ENCODE data around the gene TCERG1L. TPM values are rescaled to one million over a fixed set of nuclear protein-coding genes. Genes with fewer than 3 reads are reported as not detected.

Gene TCERG1L
- total RNA-seq, 4 donors from 2014 or later, result 0.24 TPM; not detected in 3

DNA sequence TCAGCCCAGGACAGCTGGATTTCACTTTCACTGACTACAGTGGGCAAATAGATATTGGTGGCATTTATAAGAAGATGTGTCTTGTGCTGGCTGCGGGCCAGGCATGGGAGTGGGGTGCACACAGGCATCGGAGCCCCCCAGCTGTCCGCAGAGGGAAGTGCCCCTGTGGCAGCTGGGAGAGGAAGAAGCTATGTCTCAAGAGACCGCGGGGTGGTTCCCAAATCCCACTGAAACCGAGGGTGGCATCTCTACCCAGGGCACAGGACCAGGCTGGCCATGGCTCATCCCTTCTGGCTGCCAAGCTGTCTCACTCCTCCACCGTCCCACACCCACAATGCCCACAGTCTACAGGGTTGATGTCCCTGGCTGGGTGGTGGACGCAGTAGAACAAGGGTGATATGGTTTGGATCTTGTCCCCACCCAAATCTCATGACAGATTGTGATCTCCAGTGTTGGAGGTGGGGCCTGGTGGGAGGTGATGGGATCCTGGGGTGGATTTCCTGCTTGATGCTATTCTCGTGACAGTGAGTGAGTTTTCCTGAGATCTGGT is 94.8 kb downstream of the TCERG1L start:
- DNase-seq (ENCODE audit: low spot score) (no peak), ATAC-seq (ENCODE audit: low FRiP score) (no peak)
- TF ChIP-seq, protein P1, sequence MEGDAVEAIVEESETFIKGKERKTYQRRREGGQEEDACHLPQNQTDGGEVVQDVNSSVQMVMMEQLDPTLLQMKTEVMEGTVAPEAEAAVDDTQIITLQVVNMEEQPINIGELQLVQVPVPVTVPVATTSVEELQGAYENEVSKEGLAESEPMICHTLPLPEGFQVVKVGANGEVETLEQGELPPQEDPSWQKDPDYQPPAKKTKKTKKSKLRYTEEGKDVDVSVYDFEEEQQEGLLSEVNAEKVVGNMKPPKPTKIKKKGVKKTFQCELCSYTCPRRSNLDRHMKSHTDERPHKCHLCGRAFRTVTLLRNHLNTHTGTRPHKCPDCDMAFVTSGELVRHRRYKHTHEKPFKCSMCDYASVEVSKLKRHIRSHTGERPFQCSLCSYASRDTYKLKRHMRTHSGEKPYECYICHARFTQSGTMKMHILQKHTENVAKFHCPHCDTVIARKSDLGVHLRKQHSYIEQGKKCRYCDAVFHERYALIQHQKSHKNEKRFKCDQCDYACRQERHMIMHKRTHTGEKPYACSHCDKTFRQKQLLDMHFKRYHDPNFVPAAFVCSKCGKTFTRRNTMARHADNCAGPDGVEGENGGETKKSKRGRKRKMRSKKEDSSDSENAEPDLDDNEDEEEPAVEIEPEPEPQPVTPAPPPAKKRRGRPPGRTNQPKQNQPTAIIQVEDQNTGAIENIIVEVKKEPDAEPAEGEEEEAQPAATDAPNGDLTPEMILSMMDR (IDR thresholded peaks at IDR 0.05), result no peak

DNA sequence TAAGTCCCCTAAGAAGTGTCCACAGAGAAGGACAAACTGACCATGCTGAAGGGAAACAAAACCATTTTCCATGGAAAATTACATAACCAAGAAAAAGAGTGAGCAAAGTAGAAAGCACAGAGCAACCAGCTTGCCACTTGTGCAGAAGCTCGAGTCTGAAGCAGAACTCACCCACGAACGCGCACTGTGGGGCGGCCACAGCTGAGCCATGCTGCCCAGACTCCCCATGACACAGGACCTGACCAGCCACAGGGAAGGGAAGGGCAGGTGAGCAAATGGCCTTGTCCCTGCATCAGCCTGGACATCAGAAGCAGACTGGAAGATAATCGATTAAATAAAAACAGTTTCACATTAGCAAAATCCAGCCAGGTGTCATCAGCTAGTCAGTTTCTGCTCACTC is 95.7 kb downstream of the TCERG1L start:
- DNase-seq (ENCODE audit: low spot score) (no peak), ATAC-seq (ENCODE audit: low FRiP score) (no peak)
- TF ChIP-seq, protein P1 (IDR thresholded peaks at IDR 0.05), result no peak

DNA sequence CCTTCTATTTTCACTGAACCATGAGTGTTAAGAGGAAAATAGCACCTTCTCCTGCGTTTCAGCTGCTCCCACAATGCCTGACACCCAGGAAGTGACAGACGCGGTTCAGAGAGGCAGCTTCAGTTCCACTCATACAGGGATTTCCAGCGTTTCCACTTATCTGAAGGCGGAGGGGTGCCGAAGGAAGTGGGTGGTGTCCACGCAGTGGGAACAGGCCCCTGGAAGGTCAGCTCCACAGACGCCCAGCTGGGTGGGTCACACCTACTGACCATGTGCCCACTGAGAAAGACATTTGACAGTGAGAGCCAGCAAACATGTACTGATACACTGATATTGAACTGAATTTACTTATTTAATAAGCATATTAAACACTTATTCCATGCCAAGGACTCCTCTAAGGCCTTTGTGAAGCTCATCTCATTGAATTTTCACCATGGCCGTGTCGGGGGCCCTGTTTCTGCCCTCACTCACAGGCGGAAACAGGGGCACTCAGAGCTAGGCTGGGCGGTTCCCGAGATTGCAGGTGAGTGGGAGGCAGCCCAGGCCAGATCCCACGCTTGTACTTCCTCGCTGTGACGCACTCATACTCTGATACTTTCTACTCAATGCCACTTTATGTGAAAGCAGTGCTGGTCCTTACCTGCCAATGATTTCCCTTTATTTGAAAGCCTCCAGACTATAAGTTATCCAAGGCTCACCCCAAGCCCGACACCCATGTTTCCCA is 96.8 kb downstream of the TCERG1L start:
- TF ChIP-seq, protein P1 (IDR thresholded peaks at IDR 0.05), result no peak
- ATAC-seq (ENCODE audit: low FRiP score) (no peak), DNase-seq (ENCODE audit: low spot score) (no peak)

DNA sequence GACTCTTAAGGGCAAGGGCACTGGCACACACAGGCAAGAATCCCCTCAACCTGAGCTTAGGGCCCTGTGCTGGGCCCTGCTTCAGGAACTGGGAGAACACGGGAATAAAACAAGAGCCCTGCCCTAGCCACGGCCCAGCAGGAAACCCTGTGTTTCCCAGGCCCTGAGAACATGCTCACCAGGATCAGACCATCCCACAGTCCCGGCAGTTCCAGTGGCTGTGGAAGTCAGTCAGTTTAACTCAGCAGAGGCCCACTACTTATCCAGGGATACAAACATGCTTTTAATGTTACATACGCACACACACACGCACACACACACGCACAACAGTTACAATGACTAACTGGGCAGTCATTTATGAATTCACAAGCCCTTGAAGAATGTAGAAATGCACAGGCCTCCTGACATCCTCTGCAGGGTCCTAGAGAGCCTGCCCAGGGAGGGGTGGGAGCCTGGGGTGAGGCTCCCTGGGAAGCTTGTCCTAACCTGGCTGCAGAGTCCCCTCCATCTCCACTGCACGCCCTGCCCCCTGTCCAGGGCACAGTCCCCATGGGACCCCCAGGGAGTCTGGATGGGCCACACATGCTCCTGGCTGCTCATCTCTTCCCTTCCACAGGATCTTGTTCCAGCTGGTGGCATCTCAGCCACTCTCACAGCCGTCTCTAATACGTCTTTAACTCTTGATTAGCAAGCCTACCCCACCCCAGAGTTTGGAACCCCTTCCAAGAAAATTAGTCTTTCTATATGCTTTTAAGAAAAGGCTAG is 97.6 kb downstream of the TCERG1L start:
- ATAC-seq (ENCODE audit: low FRiP score) (no peak), DNase-seq (ENCODE audit: low spot score) (no peak)

DNA sequence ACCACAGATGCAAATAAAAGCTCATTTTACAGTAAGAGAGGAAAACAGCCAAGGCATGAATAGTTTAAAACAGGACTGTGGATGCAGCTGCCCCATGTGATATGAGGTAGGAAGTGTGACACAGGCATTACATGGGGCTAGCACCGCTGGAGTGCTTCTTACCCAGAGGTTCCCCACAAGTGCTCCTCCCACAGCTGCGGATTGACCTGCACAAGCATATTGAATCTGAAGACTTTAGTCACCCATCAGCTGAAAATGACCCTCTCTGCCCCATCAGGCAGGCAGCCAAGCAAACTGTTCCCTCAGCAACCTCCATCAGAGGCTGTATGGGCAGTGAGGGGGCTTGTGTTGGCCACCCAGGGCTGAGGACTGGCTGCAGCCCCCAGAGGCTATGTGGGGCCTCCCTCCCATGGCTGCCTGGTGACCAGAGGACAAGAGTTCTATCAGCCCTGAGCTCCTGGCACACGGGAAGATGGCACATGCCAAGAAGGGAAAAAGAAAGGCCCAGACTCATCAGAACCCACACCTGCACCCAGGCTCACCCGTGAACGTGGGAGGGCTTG is 98.7 kb downstream of the TCERG1L start:
- ATAC-seq (ENCODE audit: low FRiP score) (no peak), DNase-seq (ENCODE audit: low spot score) (no peak)
- TF ChIP-seq, protein P1 (IDR thresholded peaks at IDR 0.05), result no peak

More for the DNA sequence above, 97.6 kb downstream of the TCERG1L start:
- TF ChIP-seq, protein P1 (IDR thresholded peaks at IDR 0.05), result no peak

DNA sequence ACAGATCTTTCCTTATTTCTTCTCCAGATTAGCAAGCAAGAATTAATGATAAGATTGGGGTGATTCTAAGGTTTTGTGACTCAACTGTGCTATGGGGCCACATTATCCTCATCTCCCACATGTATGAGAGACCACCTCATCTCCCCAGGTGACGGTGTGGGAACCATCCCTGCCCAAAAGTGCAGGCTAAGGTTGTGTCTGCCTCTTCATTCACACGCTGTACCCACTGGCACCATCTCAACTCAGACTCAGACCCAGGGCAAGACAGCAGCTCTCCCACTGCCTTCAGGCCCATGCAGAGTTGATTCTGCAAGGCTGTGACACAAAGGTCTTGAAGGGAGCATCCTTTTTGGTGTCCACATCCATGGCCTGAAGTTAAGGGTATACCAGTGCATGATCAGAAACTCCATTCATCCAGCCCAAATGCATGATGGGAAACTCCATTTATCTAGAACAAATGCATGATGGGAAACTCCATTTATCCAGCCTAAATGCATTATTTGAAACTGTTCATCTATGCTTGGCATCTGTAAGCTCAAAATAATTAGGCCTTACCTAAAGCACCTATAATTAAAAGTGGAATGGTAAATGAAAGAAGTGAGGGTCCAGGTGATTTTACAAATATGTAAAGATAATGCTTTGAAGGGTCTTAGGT is 99.4 kb downstream of the TCERG1L start:
- TF ChIP-seq, protein P1 (IDR thresholded peaks at IDR 0.05), result no peak
- ATAC-seq (ENCODE audit: low FRiP score) (no peak), DNase-seq (ENCODE audit: low spot score) (no peak)
